Measurements from ENCODE around the gene ABTB1. TPM values are rescaled to one million over a fixed set of nuclear protein-coding genes. Genes with fewer than 3 reads are reported as not detected.

ABTB1 gene
- total and polyA plus RNA-seq, 9 of the 15 experiments (the other 6 are each of a cell fraction or from before 2014, with no cell fraction given), result 0.04 to 2.3 (median 0.55) TPM; not detected in 1

- Histone ChIP-seq H3K27me3 (ENCODE audit: control insufficient read depth in 2 of 2, insufficient read depth in 2 of 2, low read length in 2 of 2) (peaks cover 0 to 13% of the 10 kb centered on the region in 2 experiments; a peak in 4 of 5 replicates), H4K20me1 (replicated peaks; ENCODE audit: control insufficient read depth, insufficient read depth, low read length) (no peaks in the 10 kb centered on the region), H2AFZ (ENCODE audit: low read depth, low read length) (no peak overlapping the region), H3K9me1 (ENCODE audit: control insufficient read depth, insufficient read depth, low read length) (no peaks in the 10 kb centered on the region), H3K4me1 (replicated peaks in 1 of 2; ENCODE audit: control insufficient read depth in 2 of 2, insufficient read depth in 2 of 2, low read length in 2 of 2) (no peaks in the 10 kb centered on the region), H3K79me2 (ENCODE audit: control insufficient read depth, insufficient read depth, low read length) (no peaks in the 10 kb centered on the region), H3K4me2 (ENCODE audit: insufficient read depth, low read length) (no peak overlapping the region), H3K9me3 (replicated peaks; ENCODE audit: control insufficient read depth, insufficient read depth, low read depth, low read length) (no peaks in the 10 kb centered on the region), H3K9ac (ENCODE audit: insufficient read depth in 1 of 2, low read depth in 2 of 2, low read length in 2 of 2) (no peak overlapping the region), H3K36me3 (ENCODE audit: control insufficient read depth, insufficient read depth, low read length) (no peaks in the 10 kb centered on the region), H3K4me3 (no peak overlapping the region), H3K27ac (ENCODE audit: extremely low read depth, low read depth, low read length) (no peak overlapping the region)
- peak; percentile 54; the same call in 1 of the 2 replicates for TF ChIP-seq ZNF24 (IDR thresholded peaks at IDR 0.05)
- 0 out of 2 replicates have a peak, but pooled peaks have one; percentile 29 for TF ChIP-seq NFRKB (IDR thresholded peaks at IDR 0.05; ENCODE audit: low read depth)
- no peak for TF ChIP-seq HCFC1 (IDR thresholded peaks at IDR 0.05; ENCODE audit: low read depth, low read length)
- ChIA-PET POLR2A (no interaction called here), CTCF (ENCODE audit: low intra/inter-chr PET ratio) (no interaction called here)
- in situ Hi-C loops (cut with MboI) (no loop called here), intact Hi-C loops (cut with micrococcal nuclease) (loop anchor here (10.0 kb wide), 1 partner anchor 278 kb away; no protein-coding TSS in a partner anchor)
- BruUV-seq (replicated peaks), result no TSS peak
- ATAC-seq, result no peak
- DNase-seq (ENCODE audit: extremely low read depth in 1 of 4, low spot score in 3 of 4), result no peak
- 5% methylated on average over 2 of the region's 2 CpGs for WGBS (ENCODE audit: insufficient coverage, low coverage, missing lambda C conversion rate)
- no peak for FAIRE-seq
Measured at GRCh38 chr3:127687228-127687737, 14.5 kb downstream of the ABTB1 start.

- Histone ChIP-seq H3K36me3 (ENCODE audit: control insufficient read depth, insufficient read depth, low read length) (no peaks in the 10 kb centered on the region), H3K4me3 (no peak overlapping the region), H3K9me3 (replicated peaks; ENCODE audit: control insufficient read depth, insufficient read depth, low read depth, low read length) (no peaks in the 10 kb centered on the region), H3K9ac (ENCODE audit: insufficient read depth in 1 of 2, low read depth in 2 of 2, low read length in 2 of 2) (no peak overlapping the region), H2AFZ (ENCODE audit: low read depth, low read length) (no peak overlapping the region), H3K27ac (ENCODE audit: extremely low read depth, low read depth, low read length) (no peak overlapping the region), H3K4me2 (ENCODE audit: insufficient read depth, low read length) (no peak overlapping the region), H3K27me3 (ENCODE audit: control insufficient read depth in 2 of 2, insufficient read depth in 2 of 2, low read length in 2 of 2) (peaks cover 0 to 20% of the 10 kb centered on the region in 2 experiments; a peak in 4 of 5 replicates), H4K20me1 (replicated peaks; ENCODE audit: control insufficient read depth, insufficient read depth, low read length) (no peaks in the 10 kb centered on the region), H3K9me1 (ENCODE audit: control insufficient read depth, insufficient read depth, low read length) (no peaks in the 10 kb centered on the region), H3K4me1 (replicated peaks in 1 of 2; ENCODE audit: control insufficient read depth in 2 of 2, insufficient read depth in 2 of 2, low read length in 2 of 2) (no peaks in the 10 kb centered on the region), H3K79me2 (ENCODE audit: control insufficient read depth, insufficient read depth, low read length) (no peaks in the 10 kb centered on the region)
- no TSS peak for BruUV-seq (replicated peaks)
- FAIRE-seq (no peak), ATAC-seq (no peak), DNase-seq (ENCODE audit: extremely low read depth in 1 of 4, low spot score in 3 of 4) (no peak)
- intact Hi-C loops (cut with micrococcal nuclease) (loop anchor here (10.0 kb wide), 1 partner anchor 277 kb away; no protein-coding TSS in a partner anchor), in situ Hi-C loops (cut with MboI) (no loop called here)
- 0% methylated on average over 2 of the region's 2 CpGs for WGBS (ENCODE audit: insufficient coverage, low coverage, missing lambda C conversion rate)
- CTCF ChIA-PET (ENCODE audit: low intra/inter-chr PET ratio), result no interaction called here
- POLR2A ChIA-PET, result interaction anchor here (0.7 kb wide), 1 partner anchor 129 kb away, joined by 3 read pairs; no protein-coding TSS in a partner anchor
- TF ChIP-seq NONO (IDR thresholded peaks at IDR 0.05; ENCODE audit: low read depth in 2 of 2, low read length in 1 of 2) (no peak), CBX1 (IDR thresholded peaks at IDR 0.05; ENCODE audit: low read depth) (no peak), SMARCE1 (IDR thresholded peaks at IDR 0.05) (no peak), STAT6 (CRISPR knock-in tag; IDR thresholded peaks at IDR 0.05) (no peak), THAP12 (CRISPR knock-in tag; IDR thresholded peaks at IDR 0.05) (no peak), ZNF133 (CRISPR knock-in tag; IDR thresholded peaks at IDR 0.05) (no peak)
- TF ChIP-seq, protein P1, sequence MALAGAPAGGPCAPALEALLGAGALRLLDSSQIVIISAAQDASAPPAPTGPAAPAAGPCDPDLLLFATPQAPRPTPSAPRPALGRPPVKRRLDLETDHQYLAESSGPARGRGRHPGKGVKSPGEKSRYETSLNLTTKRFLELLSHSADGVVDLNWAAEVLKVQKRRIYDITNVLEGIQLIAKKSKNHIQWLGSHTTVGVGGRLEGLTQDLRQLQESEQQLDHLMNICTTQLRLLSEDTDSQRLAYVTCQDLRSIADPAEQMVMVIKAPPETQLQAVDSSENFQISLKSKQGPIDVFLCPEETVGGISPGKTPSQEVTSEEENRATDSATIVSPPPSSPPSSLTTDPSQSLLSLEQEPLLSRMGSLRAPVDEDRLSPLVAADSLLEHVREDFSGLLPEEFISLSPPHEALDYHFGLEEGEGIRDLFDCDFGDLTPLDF (CRISPR knock-in tag; IDR thresholded peaks at IDR 0.05), result no peak
Measured at GRCh38 chr3:127688022-127688415, 15.3 kb downstream of the ABTB1 start.

Data from K562 (cell line).